GM10266 (cell line): ENCODE data around the gene C1QL1.
A peak's percentile ranks its signal among the peaks of the same experiment; 100 is the strongest.

Source experiments
- DNase-seq: peaks from one replicate; pipeline ENCODE4 v3.0.0; 2012; ENCODE audit errors: extremely low spot score
- TF ChIP-seq, protein P1 (sequence below): IDR thresholded peaks from 2 replicates; pipeline ENCODE4 v1.5.1; 2012; ENCODE audit warnings: mild to moderate bottlenecking, low read depth; ENCODE audit not compliant: control insufficient read depth, insufficient read depth; ENCODE audit errors: missing control alignments

Gene C1QL1

DNA sequence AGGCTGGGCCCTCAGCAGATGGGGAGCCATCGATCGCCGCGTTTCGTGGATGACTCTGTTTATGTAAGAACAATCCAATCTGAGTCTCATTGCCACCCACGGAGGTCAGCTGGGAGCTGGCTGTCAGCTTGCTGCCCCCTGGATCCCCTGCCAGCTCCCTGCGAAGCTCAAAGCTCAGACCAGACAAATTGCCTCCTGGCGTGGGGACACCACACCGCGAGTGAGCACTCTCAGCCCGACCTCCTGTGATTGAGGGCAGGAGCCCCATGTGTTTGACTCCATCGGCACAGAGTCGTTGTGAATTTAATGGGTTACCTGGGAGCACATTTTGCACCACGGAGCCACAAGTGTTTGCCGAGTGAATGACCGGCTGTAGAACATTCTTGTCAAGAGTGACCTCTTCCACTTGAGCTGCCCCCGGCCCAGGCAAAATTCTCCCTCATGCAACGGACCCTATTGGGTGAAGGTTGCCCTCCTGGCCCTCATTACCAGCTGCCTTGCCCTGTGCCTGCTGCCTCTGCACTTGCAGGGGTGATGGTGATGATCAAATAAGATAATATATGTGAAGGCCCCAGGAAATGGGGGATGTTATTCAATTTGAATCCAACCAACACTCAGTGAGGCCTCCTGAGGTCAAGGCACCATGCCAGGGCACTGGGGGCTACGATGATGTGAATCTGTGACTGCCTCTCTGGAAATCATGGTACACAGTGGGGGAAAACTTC, 45.2 kb downstream of the C1QL1 start:
- DNase-seq, result no peak

GRCh38 chr17:44922136-44922535, 46.0 kb downstream of the C1QL1 start:
- DNase-seq, result no peak
- TF ChIP-seq, protein P1, sequence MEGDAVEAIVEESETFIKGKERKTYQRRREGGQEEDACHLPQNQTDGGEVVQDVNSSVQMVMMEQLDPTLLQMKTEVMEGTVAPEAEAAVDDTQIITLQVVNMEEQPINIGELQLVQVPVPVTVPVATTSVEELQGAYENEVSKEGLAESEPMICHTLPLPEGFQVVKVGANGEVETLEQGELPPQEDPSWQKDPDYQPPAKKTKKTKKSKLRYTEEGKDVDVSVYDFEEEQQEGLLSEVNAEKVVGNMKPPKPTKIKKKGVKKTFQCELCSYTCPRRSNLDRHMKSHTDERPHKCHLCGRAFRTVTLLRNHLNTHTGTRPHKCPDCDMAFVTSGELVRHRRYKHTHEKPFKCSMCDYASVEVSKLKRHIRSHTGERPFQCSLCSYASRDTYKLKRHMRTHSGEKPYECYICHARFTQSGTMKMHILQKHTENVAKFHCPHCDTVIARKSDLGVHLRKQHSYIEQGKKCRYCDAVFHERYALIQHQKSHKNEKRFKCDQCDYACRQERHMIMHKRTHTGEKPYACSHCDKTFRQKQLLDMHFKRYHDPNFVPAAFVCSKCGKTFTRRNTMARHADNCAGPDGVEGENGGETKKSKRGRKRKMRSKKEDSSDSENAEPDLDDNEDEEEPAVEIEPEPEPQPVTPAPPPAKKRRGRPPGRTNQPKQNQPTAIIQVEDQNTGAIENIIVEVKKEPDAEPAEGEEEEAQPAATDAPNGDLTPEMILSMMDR, result no peak

More for the DNA sequence above, 45.2 kb downstream of the C1QL1 start:
- TF ChIP-seq, protein P1, result no peak

DNA sequence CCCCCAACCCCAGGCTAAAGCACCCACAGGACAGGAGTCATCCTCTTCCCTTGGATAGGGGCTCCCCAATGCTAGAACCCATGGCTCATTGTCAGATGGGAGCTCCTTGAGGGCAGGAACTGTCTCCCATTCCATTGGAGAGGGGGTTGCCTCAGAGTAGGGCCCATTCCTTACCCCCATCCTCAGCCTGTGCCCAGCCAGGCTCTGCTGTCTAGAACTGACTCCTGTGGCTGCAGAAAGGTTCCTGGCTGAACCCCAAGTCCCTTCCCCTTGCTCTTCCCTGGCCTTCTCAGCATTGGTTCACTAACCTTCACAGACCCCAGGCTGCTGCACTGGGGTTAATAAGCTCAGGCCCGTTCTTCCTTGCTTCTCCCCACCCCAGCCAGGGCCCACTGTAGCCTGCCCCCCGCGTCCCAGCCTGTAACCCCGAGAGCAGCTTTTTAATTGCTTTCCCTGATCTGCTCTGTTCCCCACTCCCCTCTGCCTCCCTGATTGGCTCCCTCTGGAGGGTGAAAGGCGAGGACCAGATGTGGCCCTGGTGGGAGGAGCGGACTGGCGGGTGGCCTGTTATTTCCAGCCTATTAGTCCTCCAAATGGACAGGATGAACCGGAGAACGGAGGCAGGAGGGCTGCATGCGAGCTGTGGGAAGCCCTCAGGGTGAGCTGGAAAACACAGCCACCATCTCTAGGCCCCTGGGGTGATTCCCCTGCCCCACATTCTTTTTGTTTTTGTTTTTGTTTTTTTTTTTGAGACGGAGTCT, 46.8 kb downstream of the C1QL1 start:
- TF ChIP-seq, protein P1, result no peak
- no peak for DNase-seq

DNA sequence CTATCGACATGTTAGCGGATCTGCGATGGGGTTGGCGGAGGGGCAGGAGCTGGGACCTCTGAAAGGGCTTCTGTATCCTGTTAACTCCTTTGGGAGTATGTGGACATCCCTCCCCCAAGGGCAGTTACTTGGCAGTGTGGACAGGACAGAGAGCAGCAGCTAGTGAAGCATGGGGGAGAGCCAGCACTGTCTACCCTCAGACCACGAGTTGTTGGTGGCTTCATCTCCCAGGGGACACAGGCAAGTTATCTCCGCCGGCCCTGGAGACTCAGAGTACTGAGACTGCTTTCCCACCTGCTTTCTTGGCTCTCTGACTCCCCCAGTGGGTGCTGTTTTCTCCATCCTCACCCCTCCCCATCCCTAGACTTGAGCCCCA, 47.5 kb downstream of the C1QL1 start:
- TF ChIP-seq, protein P1, result no peak
- peak; percentile 46 for DNase-seq

GRCh38 chr17:44919885-44920564, 48.1 kb downstream of the C1QL1 start:
- DNase-seq, result peak; percentile 89
- TF ChIP-seq, protein P1, result peak; percentile 91

DNA sequence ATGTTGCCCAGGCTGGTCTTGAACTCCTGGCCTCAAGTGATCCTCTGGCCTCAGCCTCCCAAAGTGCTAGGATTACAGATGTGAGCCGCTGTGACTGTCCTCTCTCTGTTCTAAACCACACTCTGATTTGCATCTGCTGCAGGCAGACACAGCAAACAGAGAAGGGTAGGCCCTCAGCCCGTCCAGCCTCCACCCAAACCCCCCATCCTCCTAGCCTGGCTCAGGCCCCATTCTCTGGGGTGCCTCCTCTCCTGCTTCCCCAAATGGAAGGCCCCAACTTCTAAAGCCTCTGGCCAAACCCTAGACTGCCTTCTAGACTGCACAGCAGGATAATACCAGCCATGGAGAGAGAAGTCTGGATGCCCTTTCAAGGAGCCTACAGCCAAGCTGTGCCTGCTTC, 48.7 kb downstream of the C1QL1 start:
- no peak for DNase-seq
- TF ChIP-seq, protein P1, result no peak

DNA sequence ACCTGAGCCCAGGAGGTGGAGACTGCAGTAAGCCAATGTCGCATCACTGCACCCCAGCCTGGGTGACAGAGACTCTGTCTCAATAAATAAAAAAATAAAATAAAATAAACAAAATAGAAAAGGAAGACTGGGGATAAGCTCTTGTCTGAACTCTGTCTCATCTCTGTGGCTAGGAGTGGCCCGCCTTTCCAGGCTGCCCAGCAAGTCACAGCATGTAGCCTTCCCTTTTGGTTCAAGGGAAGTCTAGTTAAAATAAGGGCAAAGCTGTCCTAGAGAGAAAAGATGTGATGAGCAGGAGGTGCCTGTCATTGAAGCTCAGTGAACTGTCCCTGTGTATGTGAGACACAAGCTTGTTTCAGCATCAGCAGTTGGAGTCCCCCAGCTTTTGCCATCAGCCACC, 50.1 kb downstream of the C1QL1 start:
- DNase-seq, result no peak

More for the DNA sequence above, 50.1 kb downstream of the C1QL1 start:
- TF ChIP-seq, protein P1, result no peak
